SK-N-SH (cell line): ENCODE measurements around the gene UBE3C. TPM values are rescaled to one million over a fixed set of nuclear protein-coding genes. Genes with fewer than 3 reads are reported as not detected.

Experiments
- CTCF ChIA-PET: fragments of 300-600, 350-600 bp; formaldehyde crosslinking; extraction: SDS; loops from one replicate; lab custom pipeline; 2021; lab: Yijun Ruan, JAX
- POLR2A ChIA-PET: fragments of 350-600 bp; sonication (Branson Sonifier 250); formaldehyde crosslinking; extraction: SDS; loops from one replicate; lab custom pipeline; 2020; ENCODE audit warnings: antibody characterized with exemption, inconsistent platforms; lab: Yijun Ruan, JAX
- DNase-seq: peaks from one replicate; pipeline ENCODE4 v3.0.0; 2012
- H2AFZ ChIP-seq: fragments of 200-600 bp; sonication (generic); 2 replicates; pipeline ENCODE4 v1.8.1; 2016; ENCODE audit warnings: antibody characterized with exemption, mild to moderate bottlenecking, low read depth
- H3F3A ChIP-seq: fragments of 200-600 bp; sonication (generic); replicated peaks from 2 replicates; pipeline ENCODE3; 2016; ENCODE audit warnings: antibody characterized with exemption, mild to moderate bottlenecking; ENCODE audit not compliant: insufficient read depth
- H3K27ac ChIP-seq, 2 experiments: fragments of 200-500 bp in 1 of 2; fragments of 200-600 bp in 1 of 2; sonication (Bioruptor generic) in 1 of 2; sonication (generic), shearing (Covaris generic) in 1 of 2; 2 replicates each; pipeline versions ENCODE4 v1.5.1 to v1.6.1; 2014 to 2016; ENCODE audit warnings: low read depth in 2 of 2, inconsistent platforms in 1 of 2, low read length in 1 of 2, mild to moderate bottlenecking in 1 of 2, mixed read lengths in 1 of 2
- H3K27me3 ChIP-seq: fragments of 200-600 bp; sonication (generic), shearing (Covaris generic); 2 replicates; pipeline ENCODE4 v1.6.1; 2016; ENCODE audit warnings: mixed run types; ENCODE audit not compliant: insufficient read depth
- H3K36me3 ChIP-seq, 2 experiments: fragments of 200-500 bp in 1 of 2; fragments of 200-600 bp in 1 of 2; sonication (Bioruptor generic) in 1 of 2; sonication (generic) in 1 of 2; replicated peaks in 1 of 2; 2 replicates each; pipeline versions ENCODE3 to v1.5.1; 2014 to 2016; ENCODE audit warnings: low read length in 1 of 2, mild to moderate bottlenecking in 1 of 2; ENCODE audit not compliant: insufficient read depth in 2 of 2, control insufficient read depth in 1 of 2
- H3K4me1 ChIP-seq, 2 experiments: fragments of 200-500 bp in 1 of 2; fragments of 200-600 bp in 1 of 2; sonication (Bioruptor generic) in 1 of 2; sonication (generic), shearing (Covaris generic) in 1 of 2; 2 replicates each; pipeline versions ENCODE4 v1.5.1 to v1.6.1; 2014 to 2016; ENCODE audit warnings: low read depth in 1 of 2, low read length in 1 of 2, mixed run types in 1 of 2; ENCODE audit not compliant: insufficient read depth in 2 of 2, control insufficient read depth in 1 of 2
- H3K4me2 ChIP-seq: fragments of 200-600 bp; sonication (generic), shearing (Covaris generic); 2 replicates; pipeline ENCODE4 v1.6.1; 2017; ENCODE audit warnings: mixed run types
- H3K4me3 ChIP-seq, 2 experiments: fragments of 200-500 bp in 1 of 2; fragments of 200-600 bp in 1 of 2; sonication (Bioruptor generic) in 1 of 2; sonication (generic), shearing (Covaris generic) in 1 of 2; 2 replicates each; pipeline versions ENCODE4 v1.5.1 to v1.8.1; 2014 to 2016; ENCODE audit warnings: low read depth in 2 of 2, inconsistent platforms in 1 of 2, low read length in 1 of 2, mild to moderate bottlenecking in 1 of 2, mixed read lengths in 1 of 2, moderate library complexity in 1 of 2
- H3K79me2 ChIP-seq: fragments of 200-600 bp; sonication (generic); 2 replicates; pipeline ENCODE4 v1.8.1; 2017; ENCODE audit warnings: mild to moderate bottlenecking; ENCODE audit not compliant: insufficient read depth
- H3K9ac ChIP-seq: fragments of 200-600 bp; sonication (generic); 2 replicates; pipeline ENCODE4 v1.6.1; 2017; ENCODE audit warnings: mixed run types
- H3K9me2 ChIP-seq: fragments of 200-600 bp; sonication (generic); 2 replicates; pipeline ENCODE4 v1.6.1; 2017; ENCODE audit warnings: mixed run types
- H3K9me3 ChIP-seq: fragments of 200-600 bp; sonication (generic); 2 replicates; pipeline ENCODE4 v1.6.1; 2017; ENCODE audit warnings: mixed run types, mild to moderate bottlenecking, moderate library complexity
- H4K20me1 ChIP-seq: fragments of 200-600 bp; sonication (generic); 2 replicates; pipeline ENCODE4 v1.6.1; 2017; ENCODE audit warnings: mild to moderate bottlenecking, mixed run types; ENCODE audit not compliant: insufficient read depth
- CHD2 ChIP-seq: fragments of 150-350 bp; IDR thresholded peaks from 2 replicates; pipeline ENCODE4 v1.6.1; 2018; ENCODE audit warnings: low read length; ENCODE audit not compliant: partially characterized antibody
- ELF1 ChIP-seq: IDR thresholded peaks from 2 replicates; pipeline ENCODE4 v1.4.0; 2012
- EP300 ChIP-seq, 2 experiments: IDR thresholded peaks; 2 replicates each; pipeline versions ENCODE4 v1.4.0 to v1.6.1; 2012; ENCODE audit warnings: borderline replicate concordance in 1 of 2, low read depth in 1 of 2, low read length in 1 of 2
- FOSL2 ChIP-seq: IDR thresholded peaks from 2 replicates; pipeline ENCODE4 v1.4.0; 2012; ENCODE audit warnings: low read depth, mild to moderate bottlenecking, moderate library complexity, borderline replicate concordance
- MXI1 ChIP-seq: IDR thresholded peaks from 2 replicates; pipeline ENCODE4 v1.6.1; 2012; ENCODE audit warnings: mild to moderate bottlenecking, low read depth, low read length, improper control_type of control experiment
- NFIC ChIP-seq: IDR thresholded peaks from 2 replicates; pipeline ENCODE4 v1.4.0; 2012; ENCODE audit warnings: borderline replicate concordance
- NRF1 ChIP-seq: IDR thresholded peaks from 2 replicates; pipeline ENCODE4 v1.6.1; 2012; ENCODE audit warnings: low read depth, mild to moderate bottlenecking, low read length
- POLR2AphosphoS5 ChIP-seq: IDR thresholded peaks from 2 replicates; pipeline ENCODE4 v1.6.1; 2012; ENCODE audit warnings: low read depth, low read length
- RAD21 ChIP-seq: IDR thresholded peaks from 2 replicates; pipeline ENCODE4 v1.6.1; 2012; ENCODE audit warnings: mild to moderate bottlenecking, low read length
- RCOR1 ChIP-seq: fragments of 150-350 bp; IDR thresholded peaks from 2 replicates; pipeline ENCODE4 v1.6.1; 2017; ENCODE audit warnings: antibody characterized with exemption, low read length
- RXRA ChIP-seq: IDR thresholded peaks from 2 replicates; pipeline ENCODE4 v1.4.0; 2012; ENCODE audit warnings: low read depth, mild to moderate bottlenecking, borderline replicate concordance
- SMC3 ChIP-seq: IDR thresholded peaks from 2 replicates; pipeline ENCODE4 v1.6.1; 2012; ENCODE audit warnings: low read depth, low read length, improper control_type of control experiment
- TAF1 ChIP-seq: IDR thresholded peaks from 2 replicates; pipeline ENCODE4 v1.6.1; 2012; ENCODE audit warnings: low read depth, mild to moderate bottlenecking, low read length, moderate library complexity, borderline replicate concordance
- TCF12 ChIP-seq: IDR thresholded peaks from 2 replicates; pipeline ENCODE4 v1.4.0; 2012
- WGBS: methylation state at CpG from one replicate; pipeline ENCODE4 v1.1.6; 2017; ENCODE audit warnings: low lambda C conversion rate; 5-methylcytosine and 5-hydroxymethylcytosine counted together
- polyA plus RNA-seq, 3 experiments: library from polyadenylated mRNA; depleted of rRNA; stranded (reverse); fragments of >200 nt; gene quantifications; 2 replicates each; pipeline ENCODE4 v1.2.3, GENCODE V29; 2012
- TF ChIP-seq, protein P1 (sequence below): IDR thresholded peaks from 2 replicates; pipeline ENCODE4 v1.6.1; 2012; ENCODE audit warnings: mild to moderate bottlenecking, low read depth, low read length, moderate library complexity
- TF ChIP-seq, protein P2 (sequence below): fragments of 150-350 bp; IDR thresholded peaks from 2 replicates; pipeline ENCODE4 v1.6.1; 2016; ENCODE audit warnings: mild to moderate bottlenecking, low read depth, low read length
- TF ChIP-seq, protein P3 (sequence below): IDR thresholded peaks from 2 replicates; pipeline ENCODE4 v1.4.0; 2012; ENCODE audit warnings: low read depth
- TF ChIP-seq, protein P4 (sequence below): fragments of 150-350 bp; IDR thresholded peaks from 2 replicates; pipeline ENCODE4 v1.6.1; 2017; ENCODE audit warnings: antibody characterized with exemption, low read length, low read depth, borderline replicate concordance
- TF ChIP-seq, protein P5 (sequence below): IDR thresholded peaks from 2 replicates; pipeline ENCODE4; 2012
- TF ChIP-seq, protein P6 (sequence below): IDR thresholded peaks from 2 replicates; pipeline ENCODE4 v1.4.0; 2012; ENCODE audit warnings: low read depth, borderline replicate concordance

UBE3C gene
- polyA plus RNA-seq, 1 of the 3 experiments (the other 2 are of a cell fraction) = 48.4 TPM

DNA sequence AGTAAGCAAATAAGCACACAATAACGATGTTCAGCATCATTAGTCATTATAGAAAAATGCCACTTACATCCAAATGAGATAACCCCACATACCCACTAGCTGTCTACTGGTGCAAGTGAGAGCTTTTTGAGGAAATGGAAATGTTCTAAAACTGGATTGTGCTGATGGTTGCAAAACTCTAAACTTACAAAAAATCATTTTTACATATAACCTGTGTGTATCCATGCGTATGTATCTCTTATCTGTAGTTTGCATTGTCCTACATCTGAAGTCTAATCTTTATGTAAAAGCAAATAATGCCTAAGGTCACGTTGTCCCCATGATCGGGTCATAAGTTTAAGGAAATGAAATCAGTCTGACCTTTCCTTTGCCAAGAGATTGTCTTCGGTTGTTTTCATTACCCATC is 116.5 kb downstream of the UBE3C start (continued):
- TF ChIP-seq NRF1 (no peak), NFIC (no peak)
- TF ChIP-seq, protein P1, sequence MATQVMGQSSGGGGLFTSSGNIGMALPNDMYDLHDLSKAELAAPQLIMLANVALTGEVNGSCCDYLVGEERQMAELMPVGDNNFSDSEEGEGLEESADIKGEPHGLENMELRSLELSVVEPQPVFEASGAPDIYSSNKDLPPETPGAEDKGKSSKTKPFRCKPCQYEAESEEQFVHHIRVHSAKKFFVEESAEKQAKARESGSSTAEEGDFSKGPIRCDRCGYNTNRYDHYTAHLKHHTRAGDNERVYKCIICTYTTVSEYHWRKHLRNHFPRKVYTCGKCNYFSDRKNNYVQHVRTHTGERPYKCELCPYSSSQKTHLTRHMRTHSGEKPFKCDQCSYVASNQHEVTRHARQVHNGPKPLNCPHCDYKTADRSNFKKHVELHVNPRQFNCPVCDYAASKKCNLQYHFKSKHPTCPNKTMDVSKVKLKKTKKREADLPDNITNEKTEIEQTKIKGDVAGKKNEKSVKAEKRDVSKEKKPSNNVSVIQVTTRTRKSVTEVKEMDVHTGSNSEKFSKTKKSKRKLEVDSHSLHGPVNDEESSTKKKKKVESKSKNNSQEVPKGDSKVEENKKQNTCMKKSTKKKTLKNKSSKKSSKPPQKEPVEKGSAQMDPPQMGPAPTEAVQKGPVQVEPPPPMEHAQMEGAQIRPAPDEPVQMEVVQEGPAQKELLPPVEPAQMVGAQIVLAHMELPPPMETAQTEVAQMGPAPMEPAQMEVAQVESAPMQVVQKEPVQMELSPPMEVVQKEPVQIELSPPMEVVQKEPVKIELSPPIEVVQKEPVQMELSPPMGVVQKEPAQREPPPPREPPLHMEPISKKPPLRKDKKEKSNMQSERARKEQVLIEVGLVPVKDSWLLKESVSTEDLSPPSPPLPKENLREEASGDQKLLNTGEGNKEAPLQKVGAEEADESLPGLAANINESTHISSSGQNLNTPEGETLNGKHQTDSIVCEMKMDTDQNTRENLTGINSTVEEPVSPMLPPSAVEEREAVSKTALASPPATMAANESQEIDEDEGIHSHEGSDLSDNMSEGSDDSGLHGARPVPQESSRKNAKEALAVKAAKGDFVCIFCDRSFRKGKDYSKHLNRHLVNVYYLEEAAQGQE = no peak
- TF ChIP-seq, protein P2, sequence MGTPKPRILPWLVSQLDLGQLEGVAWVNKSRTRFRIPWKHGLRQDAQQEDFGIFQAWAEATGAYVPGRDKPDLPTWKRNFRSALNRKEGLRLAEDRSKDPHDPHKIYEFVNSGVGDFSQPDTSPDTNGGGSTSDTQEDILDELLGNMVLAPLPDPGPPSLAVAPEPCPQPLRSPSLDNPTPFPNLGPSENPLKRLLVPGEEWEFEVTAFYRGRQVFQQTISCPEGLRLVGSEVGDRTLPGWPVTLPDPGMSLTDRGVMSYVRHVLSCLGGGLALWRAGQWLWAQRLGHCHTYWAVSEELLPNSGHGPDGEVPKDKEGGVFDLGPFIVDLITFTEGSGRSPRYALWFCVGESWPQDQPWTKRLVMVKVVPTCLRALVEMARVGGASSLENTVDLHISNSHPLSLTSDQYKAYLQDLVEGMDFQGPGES = no peak
- TF ChIP-seq, all 33 proteins: peak for 0

DNA sequence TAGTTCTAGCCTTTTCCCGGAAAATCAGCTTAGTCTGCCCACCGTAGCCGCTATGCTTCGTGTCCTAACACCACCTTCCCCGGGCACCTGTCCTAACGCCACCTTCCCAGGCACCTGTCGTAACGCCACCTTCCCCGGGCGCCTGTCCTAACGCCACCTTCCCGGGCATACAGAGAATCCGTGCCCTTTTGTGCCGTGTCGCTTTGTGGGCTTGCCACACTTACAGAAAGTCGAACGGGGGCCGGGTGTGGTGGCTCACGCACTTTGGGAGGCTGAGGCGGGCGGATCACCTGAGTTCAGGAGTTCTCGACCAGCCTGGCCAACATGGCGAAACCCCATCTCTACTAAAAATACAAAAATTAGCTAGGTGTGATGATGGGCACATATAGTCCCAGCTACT is 124.4 kb downstream of the UBE3C start:
- ChIA-PET CTCF (interaction anchor here (1.6 to 9.6 kb wide), 3 partner anchors 11 to 314 kb away, joined by 7 to 87 read pairs (median 8); partner anchors contain the start of gene NOM1), POLR2A (no interaction called here)
- Histone ChIP-seq H3K4me3 (no peak overlapping the region), H3K4me2 (no peak overlapping the region), H3K9me3 (no peaks in the 10 kb centered on the region), H4K20me1 (no peaks in the 10 kb centered on the region), H3K27ac (no peak overlapping the region), H3K9ac (no peak overlapping the region), H3K36me3 (peaks cover 41 to 80% of the 10 kb centered on the region in 2 experiments), H2AFZ (no peak overlapping the region), H3K4me1 (no peaks in the 10 kb centered on the region), H3K9me2 (no peaks in the 10 kb centered on the region), H3K27me3 (no peaks in the 10 kb centered on the region), H3F3A (peaks cover 18% of the 10 kb centered on the region), H3K79me2 (no peaks in the 10 kb centered on the region)
- DNase-seq = no peak
- 94% methylated on average over 23 of the region's 23 CpGs for WGBS
- TF ChIP-seq, protein P3, sequence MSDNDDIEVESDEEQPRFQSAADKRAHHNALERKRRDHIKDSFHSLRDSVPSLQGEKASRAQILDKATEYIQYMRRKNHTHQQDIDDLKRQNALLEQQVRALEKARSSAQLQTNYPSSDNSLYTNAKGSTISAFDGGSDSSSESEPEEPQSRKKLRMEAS = no peak
- TF ChIP-seq, protein P4, sequence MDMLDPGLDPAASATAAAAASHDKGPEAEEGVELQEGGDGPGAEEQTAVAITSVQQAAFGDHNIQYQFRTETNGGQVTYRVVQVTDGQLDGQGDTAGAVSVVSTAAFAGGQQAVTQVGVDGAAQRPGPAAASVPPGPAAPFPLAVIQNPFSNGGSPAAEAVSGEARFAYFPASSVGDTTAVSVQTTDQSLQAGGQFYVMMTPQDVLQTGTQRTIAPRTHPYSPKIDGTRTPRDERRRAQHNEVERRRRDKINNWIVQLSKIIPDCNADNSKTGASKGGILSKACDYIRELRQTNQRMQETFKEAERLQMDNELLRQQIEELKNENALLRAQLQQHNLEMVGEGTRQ = no peak
- no peak for TF ChIP-seq ELF1
- TF ChIP-seq CHD2 = no peak
- no peak for TF ChIP-seq NFIC
- TF ChIP-seq, protein P1 = no peak
- no peak for TF ChIP-seq RXRA
- no peak for TF ChIP-seq FOSL2
- no peak for TF ChIP-seq TCF12
- TF ChIP-seq RAD21 = no peak
- TF ChIP-seq, protein P5, sequence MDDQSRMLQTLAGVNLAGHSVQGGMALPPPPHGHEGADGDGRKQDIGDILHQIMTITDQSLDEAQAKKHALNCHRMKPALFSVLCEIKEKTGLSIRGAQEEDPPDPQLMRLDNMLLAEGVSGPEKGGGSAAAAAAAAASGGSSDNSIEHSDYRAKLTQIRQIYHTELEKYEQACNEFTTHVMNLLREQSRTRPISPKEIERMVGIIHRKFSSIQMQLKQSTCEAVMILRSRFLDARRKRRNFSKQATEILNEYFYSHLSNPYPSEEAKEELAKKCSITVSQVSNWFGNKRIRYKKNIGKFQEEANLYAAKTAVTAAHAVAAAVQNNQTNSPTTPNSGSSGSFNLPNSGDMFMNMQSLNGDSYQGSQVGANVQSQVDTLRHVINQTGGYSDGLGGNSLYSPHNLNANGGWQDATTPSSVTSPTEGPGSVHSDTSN = no peak
- TF ChIP-seq TAF1 = no peak
- TF ChIP-seq RCOR1 = no peak
- TF ChIP-seq POLR2AphosphoS5 = no peak
- no peak for TF ChIP-seq SMC3
- TF ChIP-seq EP300 (IDR thresholded peaks at IDR 0.05; ENCODE audit: borderline replicate concordance in 1 of 2, low read depth in 1 of 2, low read length in 1 of 2) = no peak
- TF ChIP-seq, protein P6, sequence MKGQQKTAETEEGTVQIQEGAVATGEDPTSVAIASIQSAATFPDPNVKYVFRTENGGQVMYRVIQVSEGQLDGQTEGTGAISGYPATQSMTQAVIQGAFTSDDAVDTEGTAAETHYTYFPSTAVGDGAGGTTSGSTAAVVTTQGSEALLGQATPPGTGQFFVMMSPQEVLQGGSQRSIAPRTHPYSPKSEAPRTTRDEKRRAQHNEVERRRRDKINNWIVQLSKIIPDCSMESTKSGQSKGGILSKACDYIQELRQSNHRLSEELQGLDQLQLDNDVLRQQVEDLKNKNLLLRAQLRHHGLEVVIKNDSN = no peak
- TF ChIP-seq MXI1 = no peak
